ENCODE results near the gene TMEM98.
"Not testable (repeated sequence)": the region's sequence is repeated elsewhere in the genome, so short reads cannot be mapped to it uniquely, and the experiment has no call there.

- not testable (repeated sequence) for TF ChIP-seq ZC3H10 (CRISPR knock-in tag; IDR thresholded peaks at IDR 0.05); ZNF8 (CRISPR knock-in tag; IDR thresholded peaks at IDR 0.05); CSDC2 (CRISPR knock-in tag; IDR thresholded peaks at IDR 0.05); CREB5 (CRISPR knock-in tag; IDR thresholded peaks at IDR 0.05; ENCODE audit: low read depth); POU6F1 (CRISPR knock-in tag; IDR thresholded peaks at IDR 0.05; ENCODE audit: borderline replicate concordance, low read depth); OSR1 (CRISPR knock-in tag; IDR thresholded peaks at IDR 0.05); ZFP30 (CRISPR knock-in tag; IDR thresholded peaks at IDR 0.05); ESRRG (CRISPR knock-in tag; IDR thresholded peaks at IDR 0.05); ARNTL (CRISPR knock-in tag; IDR thresholded peaks at IDR 0.05; ENCODE audit: borderline replicate concordance, low read depth); PATZ1 (CRISPR knock-in tag; IDR thresholded peaks at IDR 0.05; ENCODE audit: borderline replicate concordance)
Measured at GRCh38 chr17:32981611-32982010, 53.7 kb downstream of the TMEM98 start.

All from SK-N-SH treated with all-trans-retinoic acid at 6 μM for 48 hours (cell line).